ENCODE measurements around the gene IDUA. TPM values are rescaled to one million over a fixed set of nuclear protein-coding genes. Genes with fewer than 3 reads are reported as not detected.
"Not testable (repeated sequence)": the region's sequence is repeated elsewhere in the genome, so short reads cannot be mapped to it uniquely, and the experiment has no call there.

The IDUA gene
- total and polyA plus RNA-seq, 7 donors, result 1.2 to 15.2 (median 7.3) TPM

DNA sequence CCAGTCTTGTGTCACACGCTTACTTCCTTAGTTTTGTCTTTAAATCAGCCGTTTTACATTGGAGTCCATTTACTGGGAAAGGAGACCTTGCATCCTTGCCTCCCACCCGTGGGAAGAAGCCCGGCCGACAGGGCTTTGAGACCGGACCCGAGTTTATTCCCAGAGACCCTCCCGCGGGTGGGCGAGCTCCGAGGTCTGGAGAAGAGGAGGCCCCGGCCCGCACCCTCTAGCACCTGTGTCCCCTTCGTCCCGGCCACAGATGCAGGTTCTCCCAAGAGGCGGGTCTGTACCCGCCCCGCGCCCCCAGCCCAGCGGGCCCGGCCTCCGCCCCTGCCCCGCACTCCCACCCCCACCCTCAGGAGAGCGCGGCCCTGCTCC, 10.1 kb downstream of the IDUA start:
- H3K27me3 ChIP-seq, result peaks cover 36 to 59% (median 47%) of the 10 kb centered on the region in 3 donors
- intact Hi-C loops (cut with DNase I), result no loop called here
- peak overlapping the region in 3 of 4 donors; percentile 24 to 44 (median 40) for H3K4me3 ChIP-seq
- H3K9me3 ChIP-seq, result no peaks in the 10 kb centered on the region
- no peak for DNase-seq
- no peaks in the 10 kb centered on the region for H3K36me3 ChIP-seq
- no peak overlapping the region for H3K27ac ChIP-seq
- TF ChIP-seq POLR2AphosphoS5 (IDR thresholded peaks at IDR 0.05) (no peak), POLR2A (IDR thresholded peaks at IDR 0.05) (no peak)
- WGBS, 2 donors, result 10 to 12% methylated on average over 25 of the region's 25 CpGs
- H3K4me1 ChIP-seq, result peaks cover 0 to 18% (median 16%) of the 10 kb centered on the region in 4 donors

DNA sequence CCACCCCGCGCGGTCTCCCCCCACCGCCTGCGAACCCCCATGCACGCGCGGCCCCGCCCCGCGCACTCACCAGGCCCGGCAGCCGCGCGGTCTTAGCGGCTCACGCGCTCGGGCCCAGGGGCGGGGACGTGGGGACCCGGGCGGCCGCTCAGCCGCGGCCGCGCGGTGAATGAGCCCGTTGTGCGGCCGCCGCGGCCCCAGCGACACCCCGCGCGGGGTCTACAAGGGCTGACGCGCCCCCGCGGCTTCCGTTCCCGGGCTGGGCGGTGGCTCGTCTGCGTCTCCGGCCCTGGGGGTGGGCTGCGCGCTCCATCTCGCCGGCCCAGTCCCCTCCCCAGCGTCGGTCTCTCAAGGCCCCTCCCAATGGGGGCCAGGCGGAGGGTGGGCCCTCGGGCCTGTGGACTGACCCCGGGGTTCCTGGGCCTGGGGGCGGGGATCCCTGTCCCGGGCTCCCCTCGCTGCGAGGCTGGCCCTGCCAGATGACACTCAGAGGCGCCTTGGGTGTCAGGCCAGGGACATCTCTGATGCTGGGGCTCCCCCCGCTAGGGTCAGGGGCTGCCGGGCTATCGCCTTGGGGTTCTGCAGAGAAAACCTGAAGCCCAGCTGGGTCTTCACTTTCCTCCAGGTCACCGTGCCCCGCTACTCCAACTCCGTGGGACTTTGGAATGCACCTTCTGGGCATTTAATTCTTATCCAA, 10.7 kb downstream of the IDUA start:
- H3K36me3 ChIP-seq, result no peaks in the 10 kb centered on the region
- peaks cover 41 to 65% (median 53%) of the 10 kb centered on the region in 3 donors for H3K27me3 ChIP-seq
- no peak for DNase-seq
- H3K4me1 ChIP-seq, result peaks cover 0 to 24% (median 21%) of the 10 kb centered on the region in 4 donors
- no peaks in the 10 kb centered on the region for H3K9me3 ChIP-seq
- H3K4me3 ChIP-seq, result peak overlapping the region in 3 of 4 donors; percentile 24 to 44 (median 40)
- no peak overlapping the region for H3K27ac ChIP-seq
- TF ChIP-seq POLR2A (IDR thresholded peaks at IDR 0.05) (no peak), EP300 (IDR thresholded peaks at IDR 0.05) (no peak), POLR2AphosphoS5 (IDR thresholded peaks at IDR 0.05) (no peak), CTCF (IDR thresholded peaks at IDR 0.05) (no peak)
- WGBS, 2 donors, result 1 to 2% methylated on average over 68 of the region's 68 CpGs
- intact Hi-C loops (cut with DNase I), result no loop called here

GRCh38 chr4:998096-998691, 11.3 kb downstream of the IDUA start:
- Histone ChIP-seq H3K4me3 (no peak overlapping the region), H3K4me1 (peaks cover 0 to 31% (median 28%) of the 10 kb centered on the region in 4 donors), H3K36me3 (no peaks in the 10 kb centered on the region), H3K27me3 (peaks cover 48 to 72% (median 59%) of the 10 kb centered on the region in 3 donors), H3K9me3 (no peaks in the 10 kb centered on the region), H3K27ac (no peak overlapping the region)
- no peak for DNase-seq
- TF ChIP-seq POLR2A (IDR thresholded peaks at IDR 0.05), result no peak
- no peak for TF ChIP-seq POLR2AphosphoS5 (IDR thresholded peaks at IDR 0.05)
- TF ChIP-seq CTCF (IDR thresholded peaks at IDR 0.05), result no peak
- no peak for TF ChIP-seq EP300 (IDR thresholded peaks at IDR 0.05)
- 10 to 45% methylated on average over 12 of the region's 12 CpGs for WGBS, 2 donors
- intact Hi-C loops (cut with DNase I), result no loop called here

- WGBS, 2 donors, result 46 to 48% methylated on average over 18 of the region's 21 CpGs
- H3K9me3 ChIP-seq; DNase-seq; H3K36me3 ChIP-seq; H3K27ac ChIP-seq; intact Hi-C loops (cut with DNase I); H3K4me3 ChIP-seq: not testable (repeated sequence)
- peaks cover 0 to 33% (median 32%) of the 10 kb centered on the region in 4 donors for H3K4me1 ChIP-seq
- H3K27me3 ChIP-seq, result peaks cover 57 to 83% (median 71%) of the 10 kb centered on the region in 3 donors
These were observed 12.5 kb downstream of the IDUA start for GRCh38 chr4:999240-999863.

GRCh38 chr4:999882-1000425, 13.1 kb downstream of the IDUA start:
- peaks cover 60 to 89% (median 77%) of the 10 kb centered on the region in 3 donors for H3K27me3 ChIP-seq
- H3K4me1 ChIP-seq, result peaks cover 0 to 33% (median 32%) of the 10 kb centered on the region in 4 donors
- H3K4me3 ChIP-seq, result no peak overlapping the region
- WGBS, 2 donors, result 54 to 57% methylated on average over 18 of the region's 18 CpGs
- H3K9me3 ChIP-seq, result no peaks in the 10 kb centered on the region
- intact Hi-C loops (cut with DNase I), result no loop called here
- no peak for TF ChIP-seq EP300 (IDR thresholded peaks at IDR 0.05)
- H3K27ac ChIP-seq, result no peak overlapping the region
- no peak for DNase-seq
- H3K36me3 ChIP-seq, result no peaks in the 10 kb centered on the region

DNA sequence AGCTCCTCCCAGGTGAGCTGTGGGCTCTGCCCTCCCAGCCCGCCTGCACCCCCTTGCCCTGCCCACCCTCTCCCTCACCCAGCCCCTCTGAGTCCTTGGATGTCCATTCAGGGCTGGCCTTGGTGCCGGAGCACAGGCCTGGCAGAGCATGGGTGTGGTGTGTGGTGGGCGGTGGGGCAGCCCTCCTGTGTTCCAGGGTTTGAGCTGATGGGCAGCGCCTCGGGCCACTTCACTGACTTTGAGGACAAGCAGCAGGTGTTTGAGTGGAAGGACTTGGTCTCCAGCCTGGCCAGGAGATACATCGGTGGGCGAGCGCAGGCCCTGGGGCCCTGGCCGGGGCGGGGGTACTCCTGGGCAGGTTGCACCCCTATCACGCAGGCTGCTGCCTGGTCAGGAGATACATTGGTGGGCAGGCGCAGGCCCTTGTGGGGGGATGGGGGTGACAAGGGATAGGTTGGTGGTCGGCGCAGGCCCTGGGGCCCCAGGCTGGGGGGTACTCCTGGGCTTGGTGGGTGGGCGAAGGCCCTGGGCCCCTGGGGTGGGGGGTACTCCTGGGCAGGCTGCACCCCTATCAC, 13.9 kb downstream of the IDUA start:
- Histone ChIP-seq H3K27me3 (peaks cover 60 to 97% (median 85%) of the 10 kb centered on the region in 3 donors), H3K4me3 (no peak overlapping the region), H3K9me3 (no peaks in the 10 kb centered on the region), H3K36me3 (no peaks in the 10 kb centered on the region), H3K4me1 (peaks cover 0 to 33% (median 32%) of the 10 kb centered on the region in 4 donors), H3K27ac (no peak overlapping the region)
- 72 to 91% methylated on average over 15 of the region's 15 CpGs for WGBS, 2 donors
- no peak for TF ChIP-seq EP300 (IDR thresholded peaks at IDR 0.05)
- no peak for TF ChIP-seq CTCF (IDR thresholded peaks at IDR 0.05)
- TF ChIP-seq POLR2AphosphoS5 (IDR thresholded peaks at IDR 0.05), result no peak
- TF ChIP-seq POLR2A (IDR thresholded peaks at IDR 0.05), result no peak
- DNase-seq, result no peak
- intact Hi-C loops (cut with DNase I), result no loop called here
